H9 (cell line): ENCODE measurements around the gene STN1. TPM values are rescaled to one million over a fixed set of nuclear protein-coding genes. Genes with fewer than 3 reads are reported as not detected.

Experiments used
- DNase-seq: peaks from one replicate; pipeline ENCODE4 v3.0.0-alpha.2; 2017
- H2AFZ ChIP-seq: one replicate; pipeline ENCODE4 v1.6.1; 2013; ENCODE audit warnings: mild to moderate bottlenecking, low read length, control low read depth, moderate library complexity
- H2AK5ac ChIP-seq: 2 replicates; pipeline ENCODE4 v1.6.1; 2013; ENCODE audit warnings: low read length, control low read depth, mixed read lengths; ENCODE audit not compliant: insufficient read length
- H2BK120ac ChIP-seq: one replicate; pipeline ENCODE4 v1.6.1; 2013; ENCODE audit warnings: low read depth, mild to moderate bottlenecking, low read length, control low read depth, inconsistent platforms; ENCODE audit not compliant: poor library complexity, severe bottlenecking
- H2BK12ac ChIP-seq: 2 replicates; pipeline ENCODE4 v1.6.1; 2013; ENCODE audit warnings: low read length, control low read depth, mixed read lengths, low read depth; ENCODE audit not compliant: insufficient read length
- H2BK15ac ChIP-seq: 2 replicates; pipeline ENCODE4 v1.6.1; 2013; ENCODE audit warnings: low read depth, low read length, control low read depth
- H2BK20ac ChIP-seq: one replicate; pipeline ENCODE4 v1.6.1; 2013; ENCODE audit warnings: low read depth, mild to moderate bottlenecking, low read length, control low read depth, inconsistent platforms; ENCODE audit not compliant: poor library complexity, severe bottlenecking
- H2BK5ac ChIP-seq: 2 replicates; pipeline ENCODE4 v1.6.1; 2013; ENCODE audit warnings: low read length, control low read depth, mixed read lengths; ENCODE audit not compliant: insufficient read length
- H3K14ac ChIP-seq: 2 replicates; pipeline ENCODE4 v1.6.1; 2013; ENCODE audit warnings: low read length, control low read depth; ENCODE audit not compliant: insufficient read depth
- H3K18ac ChIP-seq: 2 replicates; pipeline ENCODE4 v1.6.1; 2013; ENCODE audit warnings: low read depth, mild to moderate bottlenecking, mixed read lengths, low read length, control low read depth; ENCODE audit not compliant: insufficient read length
- H3K23ac ChIP-seq: 2 replicates; pipeline ENCODE4 v1.6.1; 2013; ENCODE audit warnings: low read length, control low read depth, mixed read lengths, low read depth; ENCODE audit not compliant: insufficient read length
- H3K23me2 ChIP-seq: 2 replicates; pipeline ENCODE4 v1.6.1; 2013; ENCODE audit warnings: low read depth, mild to moderate bottlenecking, mixed read lengths, low read length, control low read depth; ENCODE audit not compliant: insufficient read length, poor library complexity, severe bottlenecking
- H3K27ac ChIP-seq: 2 replicates; pipeline ENCODE4 v1.5.1; 2013; ENCODE audit warnings: low read length, control low read depth, mixed read lengths, low read depth; ENCODE audit not compliant: insufficient read length
- H3K27me3 ChIP-seq: 2 replicates; pipeline ENCODE4 v1.6.1; 2013; ENCODE audit warnings: low read length, control low read depth, inconsistent platforms; ENCODE audit not compliant: insufficient read depth
- H3K4ac ChIP-seq: 2 replicates; pipeline ENCODE4 v1.6.1; 2013; ENCODE audit warnings: low read depth, mild to moderate bottlenecking, control low read depth, inconsistent platforms, low read length, moderate library complexity
- H3K4me1 ChIP-seq: 2 replicates; pipeline ENCODE4 v1.6.1; 2013; ENCODE audit warnings: low read length, control low read depth, inconsistent platforms; ENCODE audit not compliant: insufficient read depth
- H3K4me2 ChIP-seq: 2 replicates; pipeline ENCODE4 v1.6.1; 2013; ENCODE audit warnings: low read length, control low read depth, mixed read lengths; ENCODE audit not compliant: insufficient read length, insufficient read depth
- H3K56ac ChIP-seq: 2 replicates; pipeline ENCODE4 v1.6.1; 2013; ENCODE audit warnings: low read depth, mild to moderate bottlenecking, mixed read lengths, low read length, control low read depth; ENCODE audit not compliant: insufficient read length
- H3K79me1 ChIP-seq: 2 replicates; pipeline ENCODE4 v1.6.1; 2013; ENCODE audit warnings: low read depth, mild to moderate bottlenecking, moderate library complexity, low read length, control low read depth, inconsistent platforms; ENCODE audit not compliant: insufficient read depth, poor library complexity, severe bottlenecking
- H3K79me2 ChIP-seq: 2 replicates; pipeline ENCODE4 v1.6.1; 2013; ENCODE audit warnings: low read length, control low read depth, inconsistent platforms; ENCODE audit not compliant: insufficient read depth
- H3K9ac ChIP-seq: 2 replicates; pipeline ENCODE4 v1.6.1; 2013; ENCODE audit warnings: low read length, control low read depth, mixed read lengths; ENCODE audit not compliant: insufficient read length; ENCODE audit errors: extremely low read depth
- H3K9me3 ChIP-seq: one replicate; pipeline ENCODE4 v1.6.1; 2013; ENCODE audit warnings: low read depth, low read length, inconsistent platforms; ENCODE audit not compliant: control insufficient read depth
- H3T11ph ChIP-seq: one replicate; pipeline ENCODE4 v1.6.1; 2013; ENCODE audit warnings: mild to moderate bottlenecking, low read length, control low read depth, inconsistent platforms
- H4K20me1 ChIP-seq: one replicate; pipeline ENCODE4 v1.6.1; 2013; ENCODE audit not compliant: control insufficient read depth, insufficient read length, insufficient read depth
- H4K5ac ChIP-seq: 2 replicates; pipeline ENCODE4 v1.6.1; 2013; ENCODE audit warnings: low read depth, mild to moderate bottlenecking, mixed read lengths, low read length, control low read depth; ENCODE audit not compliant: insufficient read length
- H4K8ac ChIP-seq: replicated peaks from 2 replicates; pipeline ENCODE4 v1.6.1; 2013; ENCODE audit warnings: low read length, control low read depth, mixed read lengths, low read depth; ENCODE audit not compliant: insufficient read length
- H4K91ac ChIP-seq: 2 replicates; pipeline ENCODE4 v1.6.1; 2013; ENCODE audit warnings: low read depth, mild to moderate bottlenecking, moderate library complexity, mixed read lengths, low read length, control low read depth; ENCODE audit not compliant: insufficient read length
- H3K27ac Mint-ChIP-seq, 3 experiments: 2 replicates in 2 of 3; 3 replicates in 1 of 3; pipeline ENCODE4 v1.8.0; 2020 to 2021; ENCODE audit warnings: mixed read lengths in 3 of 3, mild to moderate bottlenecking in 1 of 3, moderate library complexity in 1 of 3
- H3K27me3 Mint-ChIP-seq: 2 replicates; pipeline ENCODE4 v1.8.0; 2021; ENCODE audit warnings: low read depth, mild to moderate bottlenecking, moderate library complexity, mixed read lengths
- H3K36me3 Mint-ChIP-seq, 3 experiments: 2 replicates in 2 of 3; 3 replicates in 1 of 3; pipeline ENCODE4 v1.8.0; 2020 to 2021; ENCODE audit warnings: low read depth in 3 of 3, mixed read lengths in 3 of 3; ENCODE audit not compliant: insufficient read depth in 1 of 3
- H3K4me1 Mint-ChIP-seq, 2 experiments: 2 replicates each; pipeline ENCODE4 v1.8.0; 2020; ENCODE audit warnings: mixed read lengths in 2 of 2
- H3K4me3 Mint-ChIP-seq, 2 experiments: 2 replicates in 1 of 2; 3 replicates in 1 of 2; pipeline ENCODE4 v1.8.0; 2020 to 2021; ENCODE audit warnings: mild to moderate bottlenecking in 2 of 2, mixed read lengths in 2 of 2, moderate library complexity in 1 of 2
- H3K9me3 Mint-ChIP-seq, 2 experiments: 2 replicates in 1 of 2; 3 replicates in 1 of 2; pipeline ENCODE4 v1.8.0; 2020; ENCODE audit warnings: mild to moderate bottlenecking in 2 of 2, mixed read lengths in 2 of 2, moderate library complexity in 1 of 2
- CTCF ChIP-seq: fragments of 200-600 bp; sonication (generic); conservative IDR thresholded peaks from 3 replicates; pipeline ENCODE4 v1.8.0; 2021; ENCODE audit warnings: antibody characterized with exemption, mild to moderate bottlenecking
- WGBS: extraction: QIAGEN DNeasy Blood & Tissue Kit; methylation state at CpG from one replicate; pipeline ENCODE4 v1.1.7; 2013; ENCODE audit warnings: missing lambda C conversion rate, low lambda C conversion rate, mixed read lengths; ENCODE audit not compliant: insufficient read length; ENCODE audit errors: extremely low coverage; 5-methylcytosine and 5-hydroxymethylcytosine counted together
- total RNA-seq: library from RNA; stranded (reverse); gene quantifications from 2 replicates; pipeline ENCODE4 v1.2.1, GENCODE V29; 2021

Gene STN1
- total RNA-seq, 1 experiment from 2014 or later, result 11.3 TPM

GRCh38 chr10:103922659-103923058, 4.7 kb upstream of the STN1 start:
- H3K56ac ChIP-seq, result no peak overlapping the region
- no peak overlapping the region for H3K4me2 ChIP-seq
- no peak overlapping the region for H2AFZ ChIP-seq
- Mint-ChIP-seq H3K36me3 (no peaks in the 10 kb centered on the region), H3K27ac (no peak overlapping the region), H3K4me3 (no peak overlapping the region), H3K4me1 (peaks cover 8 to 10% of the 10 kb centered on the region in 2 experiments), H3K9me3 (no peaks in the 10 kb centered on the region), H3K27me3 (no peaks in the 10 kb centered on the region)
- no peak overlapping the region for H3T11ph ChIP-seq
- no peaks in the 10 kb centered on the region for H3K79me1 ChIP-seq
- no peak overlapping the region for H3K9ac ChIP-seq
- H2AK5ac ChIP-seq, result no peak overlapping the region
- H4K91ac ChIP-seq, result no peak overlapping the region
- no peak for DNase-seq
- H3K27me3 ChIP-seq, result no peaks in the 10 kb centered on the region
- H3K9me3 ChIP-seq, result no peaks in the 10 kb centered on the region
- no peak overlapping the region for H3K27ac ChIP-seq
- no peak overlapping the region for H4K5ac ChIP-seq
- no peaks in the 10 kb centered on the region for H3K79me2 ChIP-seq
- TF ChIP-seq CTCF, result no peak
- peaks cover 6% of the 10 kb centered on the region for H3K23me2 ChIP-seq
- H2BK5ac ChIP-seq, result no peak overlapping the region
- H2BK20ac ChIP-seq, result no peak overlapping the region
- WGBS, result no CpG with 5 or more reads among the region's 2 CpGs
- H3K23ac ChIP-seq, result no peak overlapping the region
- no peak overlapping the region for H4K8ac ChIP-seq
- no peak overlapping the region for H3K4ac ChIP-seq
- no peak overlapping the region for H3K14ac ChIP-seq
- H2BK12ac ChIP-seq, result no peak overlapping the region
- H4K20me1 ChIP-seq, result no peaks in the 10 kb centered on the region
- peaks cover 3% of the 10 kb centered on the region; the same call in 1 of the 2 replicates for H3K4me1 ChIP-seq
- no peak overlapping the region for H2BK15ac ChIP-seq
- H2BK120ac ChIP-seq, result no peak overlapping the region
- H3K18ac ChIP-seq, result no peak overlapping the region
